Stomach smooth muscle (tissue), 2 donors: ENCODE data around the gene PDE1C.

Experiments
- H3K27ac ChIP-seq: one replicate; pipeline ENCODE4 v1.7.0; 2013; ENCODE audit warnings: mild to moderate bottlenecking, low read length, inconsistent platforms
- H3K27me3 ChIP-seq, 2 donors: one replicate each; pipeline ENCODE4 v1.7.0; 2013; ENCODE audit warnings: low read length in 2 of 2; ENCODE audit not compliant: insufficient read depth in 2 of 2, control insufficient read depth in 1 of 2
- H3K36me3 ChIP-seq, 2 donors: one replicate each; pipeline ENCODE4 v1.7.0; 2013; ENCODE audit warnings: low read length in 2 of 2; ENCODE audit not compliant: control insufficient read depth in 2 of 2, insufficient read depth in 2 of 2
- H3K4me1 ChIP-seq: one replicate; pipeline ENCODE4 v1.7.0; 2013; ENCODE audit warnings: low read length; ENCODE audit not compliant: control insufficient read depth, insufficient read depth
- H3K4me3 ChIP-seq, 2 donors: one replicate each; pipeline ENCODE4 v1.7.0; 2013; ENCODE audit warnings: low read length in 2 of 2
- H3K9ac ChIP-seq, 2 donors: one replicate each; pipeline ENCODE4 v1.7.0; 2013; ENCODE audit warnings: low read length in 2 of 2, mild to moderate bottlenecking in 1 of 2
- H3K9me3 ChIP-seq, 2 donors: one replicate each; pipeline ENCODE4 v1.7.0; 2013; ENCODE audit warnings: low read length in 2 of 2; ENCODE audit not compliant: control insufficient read depth in 2 of 2
- donor health status: healthy.
- donor health status: Pancreatic carcinoma.

Gene PDE1C

GRCh38 chr7:31814187-31814586 is 256.0 kb downstream of the PDE1C start:
- H3K27me3 ChIP-seq, result no peaks in the 10 kb centered on the region
- no peak overlapping the region for H3K9ac ChIP-seq
- no peaks in the 10 kb centered on the region for H3K9me3 ChIP-seq
- no peak overlapping the region for H3K4me3 ChIP-seq
- no peaks in the 10 kb centered on the region for H3K4me1 ChIP-seq
- H3K36me3 ChIP-seq, result peaks cover 2 to 8% of the 10 kb centered on the region in 2 donors
- H3K27ac ChIP-seq, result no peak overlapping the region

GRCh38 chr7:31811650-31812461 is 258.4 kb downstream of the PDE1C start:
- H3K4me1 ChIP-seq, result no peaks in the 10 kb centered on the region
- H3K27ac ChIP-seq, result no peak overlapping the region
- no peaks in the 10 kb centered on the region for H3K9me3 ChIP-seq
- H3K9ac ChIP-seq, result no peak overlapping the region
- no peaks in the 10 kb centered on the region for H3K27me3 ChIP-seq
- no peak overlapping the region for H3K4me3 ChIP-seq
- H3K36me3 ChIP-seq, result peaks cover 2 to 8% of the 10 kb centered on the region in 2 donors

- Histone ChIP-seq H3K27ac (no peak overlapping the region), H3K27me3 (no peaks in the 10 kb centered on the region), H3K9ac (no peak overlapping the region), H3K4me3 (no peak overlapping the region), H3K36me3 (no peaks in the 10 kb centered on the region), H3K9me3 (no peaks in the 10 kb centered on the region), H3K4me1 (no peaks in the 10 kb centered on the region)
These were observed 264.9 kb downstream of the PDE1C start for GRCh38 chr7:31805209-31805818.

- H3K4me1 ChIP-seq, result no peaks in the 10 kb centered on the region
- no peak overlapping the region for H3K27ac ChIP-seq
- no peaks in the 10 kb centered on the region for H3K36me3 ChIP-seq
- H3K9ac ChIP-seq, result no peak overlapping the region
- H3K9me3 ChIP-seq, result no peaks in the 10 kb centered on the region
- no peak overlapping the region for H3K4me3 ChIP-seq
- no peaks in the 10 kb centered on the region for H3K27me3 ChIP-seq
These were observed 273.8 kb downstream of the PDE1C start for GRCh38 chr7:31796375-31796774.

- no peaks in the 10 kb centered on the region for H3K27me3 ChIP-seq
- H3K27ac ChIP-seq, result no peak overlapping the region
- no peaks in the 10 kb centered on the region for H3K4me1 ChIP-seq
- H3K4me3 ChIP-seq, result no peak overlapping the region
- no peaks in the 10 kb centered on the region for H3K36me3 ChIP-seq
- no peaks in the 10 kb centered on the region for H3K9me3 ChIP-seq
- no peak overlapping the region for H3K9ac ChIP-seq
These were observed 275.3 kb downstream of the PDE1C start for GRCh38 chr7:31794851-31795344.

GRCh38 chr7:31791881-31792280 is 278.3 kb downstream of the PDE1C start:
- Histone ChIP-seq H3K27me3 (no peaks in the 10 kb centered on the region), H3K9ac (no peak overlapping the region), H3K36me3 (no peaks in the 10 kb centered on the region), H3K4me3 (no peak overlapping the region), H3K27ac (no peak overlapping the region), H3K9me3 (no peaks in the 10 kb centered on the region), H3K4me1 (no peaks in the 10 kb centered on the region)

GRCh38 chr7:31788883-31789680 is 281.1 kb downstream of the PDE1C start:
- H3K9ac ChIP-seq, result no peak overlapping the region
- no peaks in the 10 kb centered on the region for H3K27me3 ChIP-seq
- no peak overlapping the region for H3K27ac ChIP-seq
- H3K4me3 ChIP-seq, result no peak overlapping the region
- no peaks in the 10 kb centered on the region for H3K9me3 ChIP-seq
- no peaks in the 10 kb centered on the region for H3K4me1 ChIP-seq
- H3K36me3 ChIP-seq, result no peaks in the 10 kb centered on the region

GRCh38 chr7:31788445-31788844 is 281.8 kb downstream of the PDE1C start:
- H3K4me1 ChIP-seq, result no peaks in the 10 kb centered on the region
- H3K4me3 ChIP-seq, result no peak overlapping the region
- no peaks in the 10 kb centered on the region for H3K9me3 ChIP-seq
- H3K9ac ChIP-seq, result no peak overlapping the region
- H3K27ac ChIP-seq, result no peak overlapping the region
- H3K36me3 ChIP-seq, result no peaks in the 10 kb centered on the region
- H3K27me3 ChIP-seq, result no peaks in the 10 kb centered on the region

GRCh38 chr7:31786326-31786725 is 283.9 kb downstream of the PDE1C start:
- Histone ChIP-seq H3K27ac (no peak overlapping the region), H3K27me3 (no peaks in the 10 kb centered on the region), H3K4me3 (no peak overlapping the region), H3K9ac (no peak overlapping the region), H3K9me3 (no peaks in the 10 kb centered on the region), H3K36me3 (no peaks in the 10 kb centered on the region), H3K4me1 (no peaks in the 10 kb centered on the region)

- Histone ChIP-seq H3K4me1 (no peaks in the 10 kb centered on the region), H3K4me3 (no peak overlapping the region), H3K27ac (no peak overlapping the region), H3K9me3 (no peaks in the 10 kb centered on the region), H3K27me3 (no peaks in the 10 kb centered on the region), H3K36me3 (no peaks in the 10 kb centered on the region), H3K9ac (no peak overlapping the region)
These were observed 285.1 kb downstream of the PDE1C start for GRCh38 chr7:31785101-31785500.
